ENCODE results near the gene DCAF5. TPM values are rescaled to one million over a fixed set of nuclear protein-coding genes. Genes with fewer than 3 reads are reported as not detected.
A peak's percentile ranks its signal among the peaks of the same experiment; 100 is the strongest.

DCAF5 gene
- total RNA-seq, 1 experiment from 2014 or later, result 22.0 TPM

GRCh38 chr14:69152181-69152901 is 578 bp downstream of the DCAF5 start:
- intact Hi-C loops (cut with micrococcal nuclease; ENCODE audit: unreplicated experiment), result loop anchor here (5.0 kb wide), 1 partner anchor 90 kb away; no protein-coding TSS in a partner anchor
- no peaks in the 10 kb centered on the region for H3K36me3 ChIP-seq (ENCODE audit: insufficient read depth, low read length, poor library complexity, severe bottlenecking)
- peak overlapping the region; percentile 88 for H3K27ac ChIP-seq (ENCODE audit: low read depth, low read length, poor library complexity, severe bottlenecking)
- ChIA-PET POLR2A (ENCODE audit: low non-redundant PET) (no interaction called here), CTCF (interaction anchor here (0.6 to 1.7 kb wide), 2 partner anchors 23 to 38 kb away, joined by 3 to 8 read pairs; no protein-coding TSS in a partner anchor)
- no peaks in the 10 kb centered on the region for H3K9me3 ChIP-seq (ENCODE audit: low read depth, low read length, poor library complexity, severe bottlenecking)
- H3K4me3 ChIP-seq (ENCODE audit: low read depth, low read length, poor library complexity, severe bottlenecking), result peak overlapping the region; percentile 70
- no peaks in the 10 kb centered on the region for H3K4me1 ChIP-seq (ENCODE audit: insufficient read depth, low read length, poor library complexity, severe bottlenecking)
- DNase-seq (ENCODE audit: low spot score), result peak; percentile 56
- TF ChIP-seq CTCF (conservative IDR thresholded peaks at IDR 0.05; ENCODE audit: low read depth, low read length), result no peak
- no peak for TF ChIP-seq EZH2 (IDR thresholded peaks at IDR 0.05; ENCODE audit: borderline replicate concordance, low read depth, low read length, poor library complexity, severe bottlenecking)
- no TSS peak for BruUV-seq (replicated peaks)
- H3K27me3 ChIP-seq (replicated peaks; ENCODE audit: insufficient read depth, low read depth, low read length, poor library complexity), result peaks cover 19% of the 10 kb centered on the region

- no peaks in the 10 kb centered on the region for H3K4me1 ChIP-seq (ENCODE audit: insufficient read depth, low read length, poor library complexity, severe bottlenecking)
- POLR2A ChIA-PET (ENCODE audit: low non-redundant PET), result no interaction called here
- intact Hi-C loops (cut with micrococcal nuclease; ENCODE audit: unreplicated experiment), result loop anchor here (5.0 kb wide), 1 partner anchor 91 kb away; no protein-coding TSS in a partner anchor
- DNase-seq (ENCODE audit: low spot score), result peak; percentile 79
- TF ChIP-seq CTCF (conservative IDR thresholded peaks at IDR 0.05; ENCODE audit: low read depth, low read length), result peak; percentile 44
- no peak for TF ChIP-seq EZH2 (IDR thresholded peaks at IDR 0.05; ENCODE audit: borderline replicate concordance, low read depth, low read length, poor library complexity, severe bottlenecking)
- H3K4me3 ChIP-seq (ENCODE audit: low read depth, low read length, poor library complexity, severe bottlenecking), result peak overlapping the region; percentile 70
- no peaks in the 10 kb centered on the region for H3K9me3 ChIP-seq (ENCODE audit: low read depth, low read length, poor library complexity, severe bottlenecking)
- H3K27me3 ChIP-seq (replicated peaks; ENCODE audit: insufficient read depth, low read depth, low read length, poor library complexity), result peaks cover 19% of the 10 kb centered on the region
- peak overlapping the region; percentile 88 for H3K27ac ChIP-seq (ENCODE audit: low read depth, low read length, poor library complexity, severe bottlenecking)
- no peaks in the 10 kb centered on the region for H3K36me3 ChIP-seq (ENCODE audit: insufficient read depth, low read length, poor library complexity, severe bottlenecking)
- no TSS peak for BruUV-seq (replicated peaks)
- CTCF ChIA-PET, result interaction anchor here (0.6 to 1.7 kb wide), 2 partner anchors 22 to 39 kb away, joined by 3 to 8 read pairs; no protein-coding TSS in a partner anchor
These were observed 1.3 kb downstream of the DCAF5 start for GRCh38 chr14:69151458-69152180.

- CTCF ChIA-PET, result no interaction called here
- Histone ChIP-seq H3K4me1 (ENCODE audit: insufficient read depth, low read length, poor library complexity, severe bottlenecking) (no peaks in the 10 kb centered on the region), H3K36me3 (ENCODE audit: insufficient read depth, low read length, poor library complexity, severe bottlenecking) (no peaks in the 10 kb centered on the region), H3K27me3 (replicated peaks; ENCODE audit: insufficient read depth, low read depth, low read length, poor library complexity) (peaks cover 10% of the 10 kb centered on the region), H3K9me3 (ENCODE audit: low read depth, low read length, poor library complexity, severe bottlenecking) (no peaks in the 10 kb centered on the region), H3K27ac (ENCODE audit: low read depth, low read length, poor library complexity, severe bottlenecking) (no peak overlapping the region), H3K4me3 (ENCODE audit: low read depth, low read length, poor library complexity, severe bottlenecking) (no peak overlapping the region)
- TF ChIP-seq CTCF (conservative IDR thresholded peaks at IDR 0.05; ENCODE audit: low read depth, low read length) (no peak), EZH2 (IDR thresholded peaks at IDR 0.05; ENCODE audit: borderline replicate concordance, low read depth, low read length, poor library complexity, severe bottlenecking) (no peak)
- no peak for DNase-seq (ENCODE audit: low spot score)
- intact Hi-C loops (cut with micrococcal nuclease; ENCODE audit: unreplicated experiment), result loop anchor here (5.0 kb wide), 1 partner anchor 93 kb away; no protein-coding TSS in a partner anchor
- POLR2A ChIA-PET (ENCODE audit: low non-redundant PET), result interaction anchor here (0.7 kb wide), 1 partner anchor 166 kb away, joined by 5 read pairs; no protein-coding TSS in a partner anchor
- TSS peak; percentile 13 for BruUV-seq (replicated peaks)
These were observed 3.3 kb downstream of the DCAF5 start for GRCh38 chr14:69149461-69150244.

Measured in A673 (cell line).